Measurements from ENCODE around the gene SMYD3.

Gene SMYD3

GRCh38 chr1:246425139-246425794, 81.8 kb downstream of the SMYD3 start:
- peak overlapping the region in 1 of 21 experiments; percentile 18 for H3K27ac ChIP-seq
- H3K4me3 ChIP-seq = no peak overlapping the region

DNA sequence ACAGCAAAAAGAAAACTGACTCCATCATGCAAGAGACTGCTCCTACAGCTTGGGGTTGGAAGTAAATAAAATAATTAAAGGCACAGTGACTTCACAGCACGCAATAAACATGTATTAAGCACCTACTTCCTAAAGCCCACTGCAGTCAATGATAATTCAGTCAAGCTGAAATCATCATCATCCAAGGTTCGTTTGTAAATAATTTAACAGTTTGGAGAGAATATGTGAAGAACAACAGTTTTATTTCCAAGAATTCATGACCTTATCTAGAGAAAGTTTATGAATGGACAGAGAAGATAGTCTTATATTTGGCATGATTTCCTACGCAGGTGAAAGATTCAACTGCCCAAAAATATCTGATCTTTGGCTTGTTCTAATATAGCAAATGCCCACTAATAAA, 86.8 kb downstream of the SMYD3 start:
- Histone ChIP-seq H3K4me3 (no peak overlapping the region), H3K27ac (no peak overlapping the region)

DNA sequence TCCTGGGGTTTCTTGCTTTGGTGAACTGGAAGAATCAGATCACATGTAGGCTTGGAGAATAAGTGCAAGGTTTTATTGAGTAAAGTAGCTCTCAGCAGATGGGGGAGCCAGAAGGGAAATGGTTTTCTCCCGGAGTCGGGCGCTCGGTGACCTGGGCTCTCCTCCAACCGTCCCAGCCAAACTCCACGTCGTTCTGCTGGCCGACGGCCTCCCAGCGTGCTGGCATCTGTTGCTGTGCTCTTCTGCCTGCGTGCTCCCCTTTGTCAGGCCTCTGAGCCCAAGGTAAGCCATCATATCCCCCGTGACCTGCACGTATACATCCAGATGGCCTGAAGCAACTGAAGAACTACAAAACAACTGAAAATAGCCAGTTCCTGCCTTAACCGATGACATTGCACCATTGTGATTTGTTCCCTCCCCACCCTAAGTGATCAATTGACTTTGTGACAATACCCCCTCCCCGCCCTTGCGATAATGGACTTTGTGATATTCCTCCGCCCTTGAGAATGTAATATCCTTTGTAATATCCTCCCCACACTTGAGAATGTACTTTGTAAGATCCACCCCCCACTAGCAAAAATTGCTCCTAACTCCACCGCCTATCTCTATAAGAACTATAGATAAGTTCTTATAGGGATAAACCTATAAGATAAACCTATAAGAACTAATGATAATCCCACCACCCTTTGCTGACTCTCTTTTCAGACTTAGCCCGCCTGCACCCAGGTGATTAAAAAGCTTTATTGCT, 88.3 kb downstream of the SMYD3 start:
- no peak overlapping the region for H3K4me3 ChIP-seq
- H3K27ac ChIP-seq = no peak overlapping the region

- H3K4me3 ChIP-seq = no peak overlapping the region
- peak overlapping the region in 1 of 21 experiments; percentile 46 for H3K27ac ChIP-seq
These were observed 89.1 kb downstream of the SMYD3 start for GRCh38 chr1:246417813-246418564.

DNA sequence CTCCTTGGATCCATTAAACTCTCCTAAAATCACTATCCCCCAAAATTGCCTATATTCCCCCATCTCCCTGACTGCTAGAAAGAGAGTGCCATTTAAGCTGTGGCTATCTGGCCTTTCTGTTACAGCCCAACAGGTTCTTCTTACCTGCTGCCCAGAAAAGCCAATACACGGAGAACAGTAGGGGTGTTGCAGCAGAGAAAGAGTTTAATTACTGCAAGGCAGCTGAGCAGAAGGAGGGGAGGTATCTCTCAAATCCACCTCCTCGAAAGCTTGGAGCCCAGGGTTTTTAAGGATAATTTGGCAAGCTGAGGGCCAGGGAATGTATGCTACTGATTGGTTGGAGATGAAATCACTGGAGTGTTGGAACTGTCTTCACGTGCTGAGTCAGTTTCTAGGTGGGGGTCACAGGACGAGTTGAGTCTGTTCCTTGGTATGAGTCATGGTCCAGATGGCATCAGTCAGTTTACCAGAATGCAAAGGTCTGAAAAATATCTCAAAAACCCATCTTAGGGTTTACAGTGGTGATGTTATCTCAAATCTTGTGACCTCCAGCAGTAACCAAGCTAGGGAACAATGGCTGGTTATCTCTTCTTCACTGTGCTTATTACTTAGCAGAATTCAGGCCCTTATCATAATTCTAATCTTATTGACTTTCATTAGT, 89.8 kb downstream of the SMYD3 start:
- no peak overlapping the region for H3K4me3 ChIP-seq
- H3K27ac ChIP-seq = peak overlapping the region in 3 of 21 experiments; percentile 45 to 46 (median 46)

GRCh38 chr1:246416261-246416660, 90.8 kb downstream of the SMYD3 start:
- peak overlapping the region in 2 of 21 experiments; percentile 45 to 46 for H3K27ac ChIP-seq
- H3K4me3 ChIP-seq = no peak overlapping the region

DNA sequence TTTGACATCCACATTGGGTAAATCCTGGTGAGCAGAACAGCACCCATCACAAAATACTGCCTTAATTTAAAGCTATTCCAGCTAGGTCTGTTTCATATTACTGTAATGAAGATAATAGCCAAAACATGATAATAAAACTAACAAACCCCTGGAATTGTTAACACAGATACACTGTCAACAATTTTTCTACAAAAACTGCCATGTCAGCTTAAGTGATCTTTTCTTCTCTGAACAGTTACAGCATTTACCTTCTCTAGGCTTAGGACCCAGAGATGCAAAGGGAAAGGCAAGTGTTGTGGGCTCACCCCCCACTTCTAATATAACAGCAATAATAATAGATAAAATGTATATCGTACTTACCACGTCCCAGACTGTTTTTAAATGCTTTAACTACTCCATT, 92.1 kb downstream of the SMYD3 start:
- Histone ChIP-seq H3K4me3 (no peak overlapping the region), H3K27ac (no peak overlapping the region)

DNA sequence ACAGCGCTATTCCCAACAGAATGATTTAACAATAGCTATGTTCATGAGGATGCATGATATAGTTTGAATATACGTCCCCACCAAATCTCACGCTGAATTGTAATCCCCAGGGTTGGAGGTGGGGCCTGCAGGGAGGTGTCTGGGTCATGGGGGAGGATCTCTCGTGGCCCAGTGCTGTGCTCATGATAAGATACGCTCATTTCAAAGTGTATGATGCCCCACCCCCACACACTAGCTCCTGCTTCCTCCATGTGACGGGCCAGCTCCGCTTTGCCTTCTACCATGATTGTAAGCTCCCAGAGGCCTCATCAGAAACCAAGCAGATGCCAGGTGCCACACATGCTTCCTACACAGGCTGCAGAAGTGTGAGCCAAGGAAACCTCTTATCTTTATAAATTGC, 93.6 kb downstream of the SMYD3 start:
- H3K4me3 ChIP-seq = no peak overlapping the region
- no peak overlapping the region for H3K27ac ChIP-seq

DNA sequence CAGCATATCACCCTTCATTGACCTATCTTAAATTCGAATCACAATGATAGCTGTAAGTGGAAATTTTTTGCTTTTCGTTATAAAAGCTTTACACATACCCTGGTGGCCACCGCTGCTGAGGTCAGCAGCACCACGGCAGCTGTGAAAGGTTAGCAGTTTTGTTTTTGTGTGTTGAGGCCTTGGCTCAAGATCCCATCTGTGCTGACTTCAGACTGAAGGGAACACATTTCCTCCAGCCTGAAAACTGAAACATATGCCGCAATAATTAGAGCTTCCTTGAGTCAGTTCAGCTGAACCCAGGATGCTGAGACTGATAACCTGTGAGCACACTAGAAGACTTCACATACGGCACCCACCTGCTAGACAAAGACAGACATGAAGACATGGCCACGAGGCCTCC, 103.0 kb downstream of the SMYD3 start:
- H3K27ac ChIP-seq = no peak overlapping the region
- H3K4me3 ChIP-seq = no peak overlapping the region

- H3K27ac ChIP-seq = no peak overlapping the region
These were observed 108.8 kb downstream of the SMYD3 start for GRCh38 chr1:246398126-246398813.

GRCh38 chr1:246397046-246397445, 110.0 kb downstream of the SMYD3 start:
- H3K27ac ChIP-seq = no peak overlapping the region
- H3K4me3 ChIP-seq = no peak overlapping the region

More at GRCh38 chr1:246398126-246398813, 108.8 kb downstream of the SMYD3 start:
- H3K4me3 ChIP-seq = no peak overlapping the region

DNA sequence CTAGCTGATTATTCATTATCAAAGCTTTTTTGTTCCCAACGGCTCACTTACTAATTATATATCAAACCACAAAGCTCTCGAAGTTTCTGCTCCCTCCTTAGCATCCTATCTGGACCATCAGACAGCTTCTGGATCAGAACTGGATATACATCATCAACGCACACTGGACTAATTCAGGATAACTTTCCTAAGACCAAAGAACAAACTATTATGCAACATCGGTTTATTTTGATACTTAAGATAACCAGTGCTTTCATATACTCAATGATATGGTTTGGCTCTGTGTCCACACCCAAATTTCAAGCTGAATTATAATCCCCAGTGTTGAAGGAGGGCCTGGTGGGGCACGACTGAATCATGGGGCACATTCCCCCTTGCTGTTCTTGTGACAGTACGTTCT, 110.8 kb downstream of the SMYD3 start:
- Histone ChIP-seq H3K27ac (no peak overlapping the region), H3K4me3 (no peak overlapping the region)

DNA sequence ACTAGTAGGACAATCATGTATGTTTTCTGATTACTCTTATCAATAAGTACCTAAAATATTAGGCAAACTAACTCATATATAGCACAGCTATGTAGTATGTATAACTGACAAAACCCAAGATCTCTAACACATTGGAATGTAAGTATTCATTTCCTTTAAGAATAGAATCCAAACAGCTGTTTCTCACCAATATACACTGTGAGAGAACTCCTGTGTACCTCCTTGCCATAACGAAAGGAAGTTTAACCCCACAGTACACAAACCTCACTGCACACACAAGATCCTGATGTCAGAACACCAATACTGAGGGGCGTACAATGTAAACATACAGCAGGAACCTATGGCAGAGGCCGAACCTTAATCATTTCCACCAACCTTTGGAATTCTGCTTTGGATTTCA, 113.0 kb downstream of the SMYD3 start:
- no peak overlapping the region for H3K4me3 ChIP-seq
- H3K27ac ChIP-seq = no peak overlapping the region

DNA sequence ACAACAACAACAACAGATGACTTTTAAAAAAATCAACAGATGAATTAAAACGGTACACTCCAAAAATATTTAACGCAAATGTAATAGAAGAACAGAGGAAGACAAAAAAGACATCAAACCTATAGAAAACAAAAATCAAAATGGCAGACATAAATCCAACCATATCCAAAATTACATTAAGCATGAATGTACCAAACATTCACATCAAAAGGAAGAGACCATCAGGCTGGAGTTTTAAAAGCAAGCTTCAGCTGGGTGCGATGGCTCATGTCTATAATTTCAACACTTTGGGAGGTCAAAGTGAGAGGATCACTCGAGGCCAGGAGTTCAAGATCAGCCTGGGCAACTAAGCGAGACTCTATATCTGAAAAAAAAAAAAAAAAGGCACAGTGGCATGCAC, 116.2 kb downstream of the SMYD3 start:
- Histone ChIP-seq H3K27ac (no peak overlapping the region), H3K4me3 (no peak overlapping the region)

GRCh38 chr1:246384616-246385015, 122.5 kb downstream of the SMYD3 start:
- Histone ChIP-seq H3K4me3 (no peak overlapping the region), H3K27ac (no peak overlapping the region)

DNA sequence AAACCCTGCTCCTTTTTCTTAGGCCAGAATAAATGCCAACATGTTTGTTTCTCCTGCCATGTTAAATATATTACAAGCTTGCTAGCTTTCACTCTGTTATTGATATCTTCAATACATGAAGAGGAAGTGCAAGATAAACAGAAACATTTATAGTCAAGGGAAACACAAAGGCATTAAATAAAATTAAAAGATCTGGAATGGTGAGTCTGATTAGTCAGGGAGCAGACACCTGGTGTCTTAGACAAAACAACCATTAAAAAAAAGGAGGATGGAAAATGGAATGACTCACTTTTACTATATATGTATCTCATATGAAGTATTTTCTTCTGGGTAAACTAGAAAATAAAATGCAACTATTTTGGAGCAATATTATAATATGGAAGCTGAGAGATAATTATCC, 123.3 kb downstream of the SMYD3 start:
- Histone ChIP-seq H3K4me3 (no peak overlapping the region), H3K27ac (peak overlapping the region in 1 of 21 experiments; percentile 54)

DNA sequence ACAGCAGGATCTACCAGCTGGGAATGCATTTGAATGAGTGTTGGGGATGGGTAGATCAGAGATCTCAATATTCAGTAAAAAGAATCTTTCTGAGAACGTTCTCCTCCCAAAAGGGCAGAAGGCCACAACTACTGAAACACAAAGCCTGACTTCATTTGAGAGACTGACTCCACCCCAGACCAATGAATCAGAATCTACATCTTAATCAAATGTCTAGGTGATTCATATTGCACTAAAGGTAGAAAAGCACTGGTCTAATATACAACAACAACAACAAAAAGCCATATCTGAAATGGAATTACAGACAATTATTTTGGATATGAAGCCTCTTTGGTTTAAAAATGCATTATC, 123.9 kb downstream of the SMYD3 start:
- Histone ChIP-seq H3K4me3 (no peak overlapping the region), H3K27ac (peak overlapping the region in 2 of 21 experiments; percentile 6 to 54)

DNA sequence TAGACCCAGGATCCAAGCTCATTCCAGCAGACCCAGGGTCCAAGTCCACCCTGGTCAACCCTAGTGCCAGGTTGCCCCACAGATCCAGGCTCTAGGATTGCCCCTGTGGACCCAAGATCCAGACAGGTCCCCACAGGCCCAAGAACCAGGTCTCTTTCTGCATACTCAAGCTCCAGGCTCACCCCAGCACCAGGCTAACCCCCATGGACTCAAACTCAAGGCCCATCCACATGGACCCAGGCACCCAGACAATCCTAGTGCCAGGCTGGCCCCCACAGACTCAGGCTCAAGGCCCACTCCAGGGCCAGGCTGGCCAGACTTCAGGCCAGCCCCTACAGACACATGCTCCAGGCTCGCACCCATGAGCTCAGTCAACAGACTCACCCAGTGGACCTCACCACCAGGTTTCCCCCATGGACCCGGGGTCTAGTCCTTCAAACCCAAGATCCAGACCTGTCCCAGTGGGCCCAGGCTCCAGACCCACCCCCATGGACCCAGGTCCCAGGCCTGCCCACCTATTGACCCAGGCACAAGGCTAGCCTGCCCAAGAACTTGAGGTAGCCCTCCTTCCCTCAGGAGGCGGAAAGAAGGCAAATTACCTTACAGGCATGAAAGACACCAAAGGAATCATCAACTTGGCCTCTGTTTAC, 124.4 kb downstream of the SMYD3 start:
- no peak overlapping the region for H3K4me3 ChIP-seq

GRCh38 chr1:246381452-246381851, 125.6 kb downstream of the SMYD3 start:
- H3K4me3 ChIP-seq = no peak overlapping the region
- H3K27ac ChIP-seq = no peak overlapping the region

More for the DNA sequence above, 124.4 kb downstream of the SMYD3 start:
- H3K27ac ChIP-seq = peak overlapping the region in 2 of 21 experiments; percentile 6 to 54

All from skin epidermis (tissue), 12 donors.